ENCODE results near the gene RNF227. TPM values are rescaled to one million over a fixed set of nuclear protein-coding genes. Genes with fewer than 3 reads are reported as not detected.
"Not testable (repeated sequence)": the region's sequence is repeated elsewhere in the genome, so short reads cannot be mapped to it uniquely, and the experiment has no call there.

RNF227 gene
- total RNA-seq, 1 experiment from 2014 or later: 5.0 TPM

- intact Hi-C loops (cut with micrococcal nuclease; ENCODE audit: unreplicated experiment): no loop called here
- no peak overlapping the region for H3K27ac Mint-ChIP-seq (ENCODE audit: unreplicated experiment)
- POLR2A ChIA-PET: no interaction called here
These were observed 43.0 kb downstream of the RNF227 start for GRCh38 chr17:7873051-7873450.

DNA sequence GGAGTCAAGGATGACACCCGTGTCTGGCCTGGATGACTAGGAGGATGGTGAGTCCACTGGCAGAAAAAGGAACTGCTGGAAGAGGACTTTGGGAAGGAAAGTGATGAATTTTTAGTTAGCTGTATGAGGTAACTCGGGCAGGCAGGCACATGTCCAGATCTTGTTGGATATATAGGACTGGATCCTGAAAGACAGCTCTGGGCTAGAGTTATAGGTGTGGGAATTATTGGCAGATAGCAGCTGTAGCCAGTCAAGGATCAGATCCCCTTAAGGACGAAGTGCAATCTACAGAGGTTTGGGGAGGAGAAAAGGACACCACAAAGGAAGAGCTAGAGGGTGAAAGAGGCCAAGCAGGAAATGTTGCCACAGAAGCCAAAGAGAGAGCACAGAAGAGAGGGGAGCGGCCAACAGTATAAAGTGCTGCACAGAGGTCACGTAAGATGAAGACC is 48.2 kb downstream of the RNF227 start:
- Mint-ChIP-seq H3K27me3 (ENCODE audit: insufficient read depth, unreplicated experiment) (no peaks in the 10 kb centered on the region), H3K27ac (ENCODE audit: unreplicated experiment) (peak overlapping the region; percentile 27), H3K4me1 (ENCODE audit: low read depth, unreplicated experiment) (peaks cover 14% of the 10 kb centered on the region), H3K9me3 (ENCODE audit: unreplicated experiment) (no peaks in the 10 kb centered on the region), H3K36me3 (ENCODE audit: insufficient read depth, unreplicated experiment) (peaks cover 6% of the 10 kb centered on the region), H3K4me3 (ENCODE audit: unreplicated experiment) (no peak overlapping the region)
- H3K4me1 ChIP-seq: peaks cover 9% of the 10 kb centered on the region; the same call in 1 of the 2 replicates
- ChIA-PET CTCF (no interaction called here), POLR2A (no interaction called here)
- no TSS peak for BruUV-seq (replicated peaks)
- no peaks in the 10 kb centered on the region for H3K27me3 ChIP-seq (replicated peaks; ENCODE audit: control insufficient read depth, insufficient read depth, low read length)
- no peak overlapping the region for H3K4me3 ChIP-seq (ENCODE audit: low read depth, low read length)
- no peaks in the 10 kb centered on the region for H3K36me3 ChIP-seq (ENCODE audit: control insufficient read depth, insufficient read depth, low read length)
- DNase-seq: no peak
- no peaks in the 10 kb centered on the region for H3K9me3 ChIP-seq
- intact Hi-C loops (cut with micrococcal nuclease; ENCODE audit: unreplicated experiment): no loop called here
- no peak for TF ChIP-seq CTCF (IDR thresholded peaks at IDR 0.05; ENCODE audit: insufficient read depth in 1 of 2, low read depth in 1 of 2, low read length in 1 of 2, severe bottlenecking in 1 of 2, unreplicated experiment in 1 of 2)

More at GRCh38 chr17:7873051-7873450, 43.0 kb downstream of the RNF227 start:
- no peaks in the 10 kb centered on the region for H3K27me3 Mint-ChIP-seq (ENCODE audit: insufficient read depth, unreplicated experiment)
- no peaks in the 10 kb centered on the region for H3K9me3 Mint-ChIP-seq (ENCODE audit: unreplicated experiment)
- peaks cover 18% of the 10 kb centered on the region for H3K4me1 Mint-ChIP-seq (ENCODE audit: low read depth, unreplicated experiment)
- Histone ChIP-seq H3K27me3 (replicated peaks; ENCODE audit: control insufficient read depth, insufficient read depth, low read length) (no peaks in the 10 kb centered on the region), H3K4me1 (no peaks in the 10 kb centered on the region), H3K36me3 (ENCODE audit: control insufficient read depth, insufficient read depth, low read length) (no peaks in the 10 kb centered on the region), H3K4me3 (ENCODE audit: low read depth, low read length) (no peak overlapping the region), H3K9me3 (no peaks in the 10 kb centered on the region)
- no peak for TF ChIP-seq CTCF (IDR thresholded peaks at IDR 0.05; ENCODE audit: insufficient read depth in 1 of 2, low read depth in 1 of 2, low read length in 1 of 2, severe bottlenecking in 1 of 2, unreplicated experiment in 1 of 2)
- BruUV-seq (replicated peaks): no TSS peak
- CTCF ChIA-PET: no interaction called here
- H3K4me3 Mint-ChIP-seq (ENCODE audit: unreplicated experiment): no peak overlapping the region
- H3K36me3 Mint-ChIP-seq (ENCODE audit: insufficient read depth, unreplicated experiment): no peaks in the 10 kb centered on the region
- DNase-seq: no peak

- no TSS peak for BruUV-seq (replicated peaks)
- Mint-ChIP-seq H3K27me3 (ENCODE audit: insufficient read depth, unreplicated experiment) (no peaks in the 10 kb centered on the region), H3K9me3 (ENCODE audit: unreplicated experiment) (no peaks in the 10 kb centered on the region), H3K4me3 (ENCODE audit: unreplicated experiment) (no peak overlapping the region), H3K4me1 (ENCODE audit: low read depth, unreplicated experiment) (peaks cover 19% of the 10 kb centered on the region), H3K36me3 (ENCODE audit: insufficient read depth, unreplicated experiment) (peaks cover 14% of the 10 kb centered on the region), H3K27ac (ENCODE audit: unreplicated experiment) (no peak overlapping the region)
- no peak for TF ChIP-seq CTCF (IDR thresholded peaks at IDR 0.05; ENCODE audit: insufficient read depth in 1 of 2, low read depth in 1 of 2, low read length in 1 of 2, severe bottlenecking in 1 of 2, unreplicated experiment in 1 of 2)
- Histone ChIP-seq H3K4me1 (peaks cover 9% of the 10 kb centered on the region; the same call in 1 of the 2 replicates), H3K36me3 (ENCODE audit: control insufficient read depth, insufficient read depth, low read length) (no peaks in the 10 kb centered on the region), H3K9me3 (no peaks in the 10 kb centered on the region), H3K4me3 (ENCODE audit: low read depth, low read length) (no peak overlapping the region), H3K27me3 (replicated peaks; ENCODE audit: control insufficient read depth, insufficient read depth, low read length) (no peaks in the 10 kb centered on the region)
- ChIA-PET POLR2A (interaction anchor here (0.5 kb wide), 1 partner anchor 250 kb away, joined by 3 read pairs; the partner anchor contains the start of gene FXR2), CTCF (no interaction called here)
- DNase-seq: no peak
- intact Hi-C loops (cut with micrococcal nuclease; ENCODE audit: unreplicated experiment): no loop called here
These were observed 51.0 kb downstream of the RNF227 start for GRCh38 chr17:7864995-7865650.

DNA sequence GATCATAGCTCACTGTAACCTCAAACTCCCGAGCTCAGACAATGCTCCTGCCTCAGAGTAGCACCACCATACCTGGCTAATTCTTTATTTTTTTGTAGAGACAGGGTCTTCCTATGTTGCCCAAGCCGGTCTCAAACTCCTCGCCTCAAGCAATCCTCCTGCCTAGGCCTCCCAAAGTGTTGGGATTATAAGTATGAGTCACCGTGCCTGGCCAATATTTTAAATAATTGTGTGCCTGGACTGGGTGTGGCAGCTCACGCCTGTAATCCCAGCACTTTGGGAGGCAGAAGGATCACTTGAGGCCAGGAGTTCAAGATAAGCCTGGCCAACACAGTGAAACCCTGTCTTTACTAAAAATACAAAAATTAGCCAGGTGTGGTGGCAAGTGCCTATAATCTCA is 51.7 kb downstream of the RNF227 start:
- H3K27ac Mint-ChIP-seq (ENCODE audit: unreplicated experiment); H3K9me3 ChIP-seq; BruUV-seq (replicated peaks); H3K27me3 Mint-ChIP-seq (ENCODE audit: insufficient read depth, unreplicated experiment); POLR2A ChIA-PET; H3K4me3 ChIP-seq (ENCODE audit: low read depth, low read length); intact Hi-C loops (cut with micrococcal nuclease; ENCODE audit: unreplicated experiment); H3K4me1 ChIP-seq; H3K9me3 Mint-ChIP-seq (ENCODE audit: unreplicated experiment); DNase-seq; CTCF ChIA-PET; H3K27me3 ChIP-seq (replicated peaks; ENCODE audit: control insufficient read depth, insufficient read depth, low read length); H3K36me3 ChIP-seq (ENCODE audit: control insufficient read depth, insufficient read depth, low read length); H3K4me3 Mint-ChIP-seq (ENCODE audit: unreplicated experiment): not testable (repeated sequence)
- peaks cover 19% of the 10 kb centered on the region for H3K4me1 Mint-ChIP-seq (ENCODE audit: low read depth, unreplicated experiment)
- peaks cover 14% of the 10 kb centered on the region for H3K36me3 Mint-ChIP-seq (ENCODE audit: insufficient read depth, unreplicated experiment)
